Astrocyte of the hippocampus (primary cell): Measurements from ENCODE around the gene SPPL3.
A peak's percentile ranks its signal among the peaks of the same experiment; 100 is the strongest.

ENCODE experiments used
- DNase-seq: peaks from one replicate; pipeline ENCODE4 v3.0.0; 2011; ENCODE audit warnings: low read depth, low spot score

Gene SPPL3

DNA sequence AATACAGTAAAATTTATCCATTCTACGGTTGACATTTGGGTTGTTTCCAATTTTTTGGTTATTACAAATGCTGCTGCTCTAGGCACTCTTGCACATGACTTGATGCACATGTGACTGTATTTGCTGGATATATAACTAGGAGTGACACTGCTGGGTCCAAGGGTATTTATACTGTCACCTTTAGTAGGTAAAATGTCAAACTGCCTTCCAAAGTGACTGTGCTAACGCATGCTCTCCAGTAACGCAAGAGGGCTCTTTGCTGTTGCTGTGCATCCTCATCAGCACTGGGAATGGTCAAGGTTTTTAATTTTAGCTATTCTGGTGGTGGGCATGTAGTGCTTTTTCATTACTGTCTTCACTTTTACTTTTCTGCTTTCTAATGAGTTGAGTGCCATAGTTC, 116.3 kb downstream of the SPPL3 start:
- no peak for DNase-seq

GRCh38 chr12:120784804-120785203, 119.4 kb downstream of the SPPL3 start:
- DNase-seq: no peak

GRCh38 chr12:120783197-120783596, 121.0 kb downstream of the SPPL3 start:
- DNase-seq: peak; percentile 7

DNA sequence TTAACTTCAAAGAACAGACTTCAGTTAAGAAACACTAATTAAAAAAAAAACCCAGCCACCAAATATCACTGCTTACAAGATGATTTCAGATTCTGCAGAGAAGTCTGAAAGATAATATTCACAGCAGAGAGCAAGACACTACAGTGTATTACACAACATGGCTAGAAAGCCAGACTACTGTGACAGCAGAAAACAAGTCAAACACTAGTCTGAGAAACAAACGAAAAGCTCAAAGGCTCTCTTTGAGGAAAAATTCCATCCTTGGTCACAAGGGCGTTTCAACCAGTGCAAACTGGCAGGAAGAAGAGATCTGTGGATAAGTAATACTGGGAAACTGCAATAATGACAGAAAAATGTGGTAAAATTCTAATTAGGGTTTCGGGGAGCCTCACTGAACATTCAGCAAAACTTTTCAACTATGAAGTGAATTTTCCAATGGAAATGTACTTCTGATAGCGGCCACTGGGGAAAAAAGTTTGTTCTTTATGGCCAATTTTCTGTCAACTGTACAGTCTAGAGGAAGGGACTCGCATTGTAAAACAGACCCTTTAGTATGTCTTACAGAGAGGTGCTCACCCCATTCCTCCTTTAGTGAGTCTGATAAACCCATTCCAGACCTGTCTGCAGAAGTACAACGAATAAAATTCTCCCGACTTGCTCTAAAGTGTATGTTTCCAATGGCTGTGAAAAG, 128.2 kb downstream of the SPPL3 start:
- DNase-seq: peak; percentile 16

- DNase-seq: no peak
Measured at GRCh38 chr12:120774169-120774916, 129.8 kb downstream of the SPPL3 start.

DNA sequence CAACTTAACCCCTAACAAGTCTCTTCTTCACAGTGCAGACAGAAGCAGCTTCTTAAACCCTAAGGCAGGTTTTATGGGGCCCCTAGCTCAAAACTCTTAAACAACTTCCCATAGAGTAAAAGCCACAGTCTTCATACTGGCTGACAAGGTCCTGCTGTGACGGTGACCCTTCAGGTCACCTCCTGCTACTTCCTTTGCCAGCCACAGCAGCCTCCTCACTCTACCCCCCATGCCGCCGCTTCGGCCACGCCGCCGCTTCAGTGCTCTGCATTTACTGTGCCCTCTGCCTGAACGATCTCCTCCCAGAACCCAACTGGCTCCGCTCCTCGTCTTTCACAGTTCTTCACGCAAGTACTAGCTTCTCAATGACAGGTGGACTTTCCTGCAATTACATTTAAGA, 133.1 kb downstream of the SPPL3 start:
- no peak for DNase-seq

DNA sequence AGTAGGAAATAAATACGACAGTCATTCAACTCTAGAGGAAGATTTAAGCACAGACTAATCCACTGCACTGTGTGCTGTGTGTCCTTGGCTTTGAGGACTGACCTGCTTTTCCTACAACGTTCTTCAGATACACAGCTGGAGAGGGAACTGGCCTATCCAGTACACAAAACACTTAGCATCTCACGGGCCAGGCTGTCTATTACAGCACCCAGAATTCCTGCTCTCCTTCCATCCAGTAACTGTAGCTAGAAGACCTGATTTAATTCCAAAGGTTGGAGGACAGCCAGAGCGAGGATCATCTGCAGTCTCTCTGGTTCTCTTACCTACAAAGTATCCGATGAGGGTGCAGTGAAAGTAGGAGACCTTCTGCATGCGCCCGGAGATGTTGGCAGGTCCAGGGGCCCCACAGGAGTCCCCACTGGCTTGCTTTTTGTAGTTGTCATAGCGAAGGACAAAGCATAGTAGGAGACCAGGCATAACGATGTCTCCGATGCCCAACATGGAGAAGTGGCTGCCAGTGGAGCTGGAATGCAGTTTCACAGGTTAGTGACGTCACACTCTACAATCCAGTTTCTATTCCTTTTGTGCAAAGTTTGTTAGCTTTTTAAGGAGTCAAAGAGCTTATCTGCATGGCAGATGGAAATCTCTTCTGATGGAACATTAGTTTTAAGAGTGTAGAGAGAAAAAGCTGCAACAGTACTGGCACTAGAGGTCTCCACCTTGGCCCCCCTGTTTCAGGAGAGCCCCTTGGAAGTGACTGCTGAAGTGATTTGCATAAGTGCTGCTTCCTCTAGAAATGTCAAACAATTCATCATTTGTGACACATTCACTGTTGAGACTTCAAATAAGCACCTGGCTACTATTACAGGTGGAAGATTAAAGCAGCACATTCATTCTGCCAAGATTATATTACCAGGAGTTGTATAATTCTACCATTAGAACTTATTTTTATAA, 136.8 kb downstream of the SPPL3 start:
- no peak for DNase-seq

- no peak for DNase-seq
Measured at GRCh38 chr12:120766566-120766965, 137.6 kb downstream of the SPPL3 start.

- DNase-seq: no peak
Measured at GRCh38 chr12:120764816-120765215, 139.3 kb downstream of the SPPL3 start.

DNA sequence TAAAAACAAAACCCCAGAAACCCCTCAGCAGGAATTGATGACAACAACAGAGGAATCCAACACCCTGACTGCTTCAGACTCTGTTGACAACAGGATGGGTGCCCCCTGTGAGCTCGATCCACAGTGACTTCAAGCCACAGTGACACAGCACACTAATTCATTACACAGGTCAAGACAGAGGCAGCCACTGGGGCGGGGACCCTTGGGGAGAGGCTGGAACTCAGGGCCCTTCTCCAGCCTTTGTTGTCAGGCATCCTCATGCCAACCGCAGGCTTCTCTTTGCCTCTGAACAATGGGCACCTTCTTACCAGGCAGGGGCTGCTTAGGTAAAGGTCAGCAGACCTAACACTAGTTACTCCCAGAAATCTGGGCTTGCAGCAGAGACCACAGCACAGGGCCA, 140.9 kb downstream of the SPPL3 start:
- no peak for DNase-seq

GRCh38 chr12:120762086-120762485, 142.1 kb downstream of the SPPL3 start:
- peak; percentile 52 for DNase-seq

- peak; percentile 75 for DNase-seq
Measured at GRCh38 chr12:120761519-120761934, 142.6 kb downstream of the SPPL3 start.

- DNase-seq: no peak
Measured at GRCh38 chr12:120760349-120761254, 143.6 kb downstream of the SPPL3 start.

DNA sequence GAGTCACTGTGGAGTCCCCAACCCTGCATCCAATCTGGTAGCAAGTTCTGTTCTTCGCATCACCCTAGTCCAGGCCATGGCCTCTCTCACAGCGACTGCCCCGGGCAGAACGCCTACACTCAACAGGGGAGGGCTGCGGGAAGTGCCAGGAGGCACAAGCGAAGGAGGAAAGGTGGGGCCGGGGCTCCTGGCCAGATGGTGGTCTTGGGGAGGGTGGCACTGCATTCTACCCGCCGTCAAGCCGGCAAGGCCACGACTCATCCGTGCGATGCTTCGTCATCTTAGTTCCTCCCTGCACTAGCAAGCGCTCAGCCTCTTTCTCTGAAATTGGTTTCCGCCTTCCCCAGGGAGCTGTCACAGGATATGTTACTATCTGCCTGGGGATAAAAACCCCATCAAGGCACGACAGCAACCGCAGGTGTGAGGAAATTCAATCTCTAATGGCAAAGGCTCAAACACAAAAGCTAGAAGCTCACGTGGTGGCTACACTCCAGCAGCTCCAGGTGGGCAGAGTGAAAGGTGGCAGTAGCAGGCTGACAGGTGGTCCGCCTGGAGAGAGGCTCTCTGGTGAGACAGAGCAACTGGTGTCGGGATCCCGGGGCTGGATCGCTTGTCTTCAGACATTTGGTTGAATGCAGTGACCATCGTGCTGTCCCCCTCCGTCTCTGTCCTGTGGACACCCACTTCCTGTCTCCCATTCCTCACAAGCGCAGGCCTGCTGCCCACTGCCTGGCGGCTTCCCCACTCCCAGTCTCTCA, 144.4 kb downstream of the SPPL3 start:
- DNase-seq: no peak

DNA sequence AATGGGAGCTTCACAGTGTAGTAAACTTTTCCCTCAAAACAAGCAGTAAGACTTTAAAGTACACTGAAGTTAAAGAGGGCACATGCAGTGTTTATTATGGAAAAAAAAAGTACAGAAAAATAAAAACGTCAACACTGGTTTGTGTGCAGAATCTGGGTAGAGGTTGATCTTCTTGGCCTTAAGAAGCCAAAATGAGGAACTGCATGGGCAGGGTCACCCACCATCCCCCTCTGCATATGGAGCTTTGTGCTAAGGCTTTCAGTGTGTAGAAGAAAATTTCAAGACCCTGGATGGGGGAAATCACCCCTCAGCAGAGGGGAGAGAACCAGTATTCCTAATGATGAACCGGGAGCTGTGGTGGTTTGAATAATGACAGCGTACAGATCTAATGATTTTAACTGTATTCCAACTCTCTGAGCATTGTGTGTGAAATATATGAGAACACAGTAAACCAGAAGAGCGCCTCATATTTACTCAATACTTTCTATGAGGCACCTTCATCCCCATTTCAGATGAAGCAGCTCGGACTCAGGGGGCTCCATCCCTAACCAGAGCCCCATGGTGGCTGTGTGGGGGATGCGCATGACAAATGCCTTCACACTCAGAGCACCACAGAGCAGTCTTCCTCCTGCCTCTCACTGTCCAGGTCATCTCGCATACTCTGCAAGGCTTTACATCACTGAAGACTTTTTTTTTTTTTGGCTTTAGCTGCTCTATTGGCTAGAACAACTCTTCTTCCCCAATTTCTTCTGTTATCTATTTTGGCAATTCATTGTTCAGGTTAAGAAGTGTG, 145.2 kb downstream of the SPPL3 start:
- no peak for DNase-seq

DNA sequence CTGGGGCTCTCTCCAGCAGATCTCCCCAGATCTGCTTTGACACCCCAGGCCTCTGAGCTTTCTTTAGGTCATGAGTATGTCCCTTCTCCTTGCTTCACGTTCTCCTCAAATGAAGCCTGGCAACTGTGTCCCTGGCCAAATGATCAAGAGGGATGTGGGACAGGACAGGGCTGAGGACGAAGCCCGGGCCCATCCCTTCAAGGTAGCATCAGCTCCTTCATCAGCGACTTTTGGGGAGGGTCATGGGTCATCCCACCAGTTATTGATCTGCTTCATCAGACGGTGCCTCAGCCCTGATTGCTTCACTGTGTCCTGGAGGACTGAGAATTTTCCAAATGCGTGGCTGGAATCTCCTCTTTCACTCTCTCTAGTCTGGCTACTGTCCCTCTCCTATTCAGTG, 146.2 kb downstream of the SPPL3 start:
- no peak for DNase-seq

DNA sequence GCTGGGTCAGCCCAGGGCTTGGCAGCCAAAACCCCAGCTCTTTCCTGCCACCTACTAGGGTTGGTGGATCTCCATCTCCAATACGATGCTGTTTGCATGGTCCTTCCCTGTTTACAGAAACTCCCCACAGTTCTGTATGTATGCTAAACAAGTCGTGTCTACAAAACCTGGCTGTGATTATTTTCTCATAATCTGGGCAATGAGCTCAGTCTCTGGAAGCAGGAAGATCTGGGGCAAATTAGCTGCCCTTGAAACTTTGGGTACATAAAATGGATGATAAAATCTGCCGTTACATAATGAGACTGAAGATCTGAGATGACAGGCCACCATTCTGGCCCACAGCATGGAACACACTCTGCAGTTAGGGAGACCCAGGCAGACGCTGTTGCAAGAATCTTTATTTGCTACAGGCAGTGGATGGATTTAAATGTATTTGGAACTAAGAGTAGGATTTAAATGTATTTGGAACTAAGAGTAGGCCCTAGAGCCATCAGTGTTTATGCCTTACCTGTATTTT, 146.9 kb downstream of the SPPL3 start:
- no peak for DNase-seq

DNA sequence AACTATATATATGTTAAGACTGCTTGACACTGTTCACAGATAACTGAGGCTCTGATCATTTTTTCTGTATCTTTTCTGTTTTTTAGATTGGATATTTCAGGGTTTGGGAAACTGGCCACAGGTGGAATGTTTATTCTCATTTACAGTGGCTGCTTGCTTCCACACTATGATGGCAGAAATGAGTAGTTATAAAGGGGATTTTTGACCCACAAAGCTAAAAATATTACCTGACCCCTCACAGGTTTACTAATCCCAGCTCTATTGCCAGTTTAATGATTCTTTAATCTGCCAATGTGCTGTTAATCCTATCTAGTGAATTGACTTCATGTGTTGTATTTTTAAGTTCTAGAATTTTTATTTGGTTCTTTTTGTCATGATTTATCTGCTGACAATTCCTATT, 148.9 kb downstream of the SPPL3 start:
- no peak for DNase-seq

DNA sequence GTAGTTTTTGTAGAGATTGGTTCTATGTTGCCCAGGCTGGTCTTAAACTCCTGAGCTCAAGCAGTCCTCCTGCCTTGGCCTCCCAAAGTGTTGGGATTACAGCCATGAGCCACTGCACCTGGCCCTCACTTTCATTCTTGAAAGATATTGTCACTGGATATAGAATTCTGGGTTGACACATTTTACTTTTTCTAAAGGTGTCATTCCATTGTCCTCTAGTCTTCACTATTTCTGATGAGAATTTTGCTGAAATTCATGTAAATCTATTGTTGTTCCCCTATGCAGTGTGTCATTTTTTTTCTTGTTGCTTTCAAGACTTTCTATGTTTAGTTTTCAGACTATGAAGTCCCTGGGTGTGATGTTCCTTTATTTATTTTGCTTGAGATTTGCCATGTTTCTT, 149.4 kb downstream of the SPPL3 start:
- DNase-seq: no peak
